PFSK-1 (cell line): Measurements from ENCODE around the gene PLEKHH1.

Experiments
- FOXP2 ChIP-seq: optimal IDR thresholded peaks from 2 replicates; pipeline ENCODE3; 2011; ENCODE audit warnings: borderline replicate concordance, control low read depth, inconsistent platforms; ENCODE audit not compliant: insufficient read depth; ENCODE audit errors: extremely low read length, extremely low read depth
- POLR2AphosphoS5 ChIP-seq: IDR thresholded peaks from 2 replicates; pipeline ENCODE4 v1.6.1; 2012; ENCODE audit warnings: low read depth, mild to moderate bottlenecking, control low read depth, low read length, moderate library complexity
- REST ChIP-seq, 2 experiments: IDR thresholded peaks; 2 replicates each; pipeline versions ENCODE4 v1.6.1 to v1.8.0; 2011 to 2012; ENCODE audit warnings: low read depth in 2 of 2, low read length in 2 of 2, control low read depth in 1 of 2, inconsistent platforms in 1 of 2, mild to moderate bottlenecking in 1 of 2, moderate library complexity in 1 of 2; ENCODE audit not compliant: insufficient read depth in 1 of 2
- SIN3A ChIP-seq: IDR thresholded peaks from 2 replicates; pipeline ENCODE4 v1.6.1; 2012; ENCODE audit warnings: mild to moderate bottlenecking, low read length, moderate library complexity, borderline replicate concordance; ENCODE audit not compliant: insufficient read depth
- TAF1 ChIP-seq: IDR thresholded peaks from 2 replicates; pipeline ENCODE4 v1.6.1; 2012; ENCODE audit warnings: low read length, control low read depth, borderline replicate concordance; ENCODE audit not compliant: insufficient read depth

Gene PLEKHH1

GRCh38 chr14:67579040-67579439, 46.0 kb downstream of the PLEKHH1 start:
- TF ChIP-seq SIN3A (no peak), POLR2AphosphoS5 (no peak), REST (IDR thresholded peaks at IDR 0.05; ENCODE audit: insufficient read depth in 1 of 2, low read depth in 2 of 2, low read length in 2 of 2) (no peak), FOXP2 (no peak), TAF1 (no peak)

- TF ChIP-seq POLR2AphosphoS5 (no peak), TAF1 (no peak), SIN3A (no peak), REST (IDR thresholded peaks at IDR 0.05; ENCODE audit: insufficient read depth in 1 of 2, low read depth in 2 of 2, low read length in 2 of 2) (no peak), FOXP2 (no peak)
Measured at GRCh38 chr14:67579636-67580035, 46.5 kb downstream of the PLEKHH1 start.

- TF ChIP-seq REST (IDR thresholded peaks at IDR 0.05; ENCODE audit: insufficient read depth in 1 of 2, low read depth in 2 of 2, low read length in 2 of 2): no peak
- no peak for TF ChIP-seq SIN3A
- no peak for TF ChIP-seq TAF1
- no peak for TF ChIP-seq FOXP2
- no peak for TF ChIP-seq POLR2AphosphoS5
Measured at GRCh38 chr14:67580336-67581171, 47.5 kb downstream of the PLEKHH1 start.

GRCh38 chr14:67581643-67582042, 48.6 kb downstream of the PLEKHH1 start:
- TF ChIP-seq SIN3A (no peak), FOXP2 (no peak), POLR2AphosphoS5 (no peak), TAF1 (no peak), REST (IDR thresholded peaks at IDR 0.05; ENCODE audit: insufficient read depth in 1 of 2, low read depth in 2 of 2, low read length in 2 of 2) (no peak)

- TF ChIP-seq SIN3A (no peak), TAF1 (no peak), FOXP2 (no peak), REST (IDR thresholded peaks at IDR 0.05; ENCODE audit: insufficient read depth in 1 of 2, low read depth in 2 of 2, low read length in 2 of 2) (no peak), POLR2AphosphoS5 (no peak)
Measured at GRCh38 chr14:67582061-67582460, 49.0 kb downstream of the PLEKHH1 start.
